Esophagus muscularis mucosa (tissue), 3 donors: ENCODE measurements around the gene NKPD1.

Experiments
- CTCF ChIP-seq, 3 experiments: fragments of 200-600 bp in 2 of 3; fragments of 450-650 bp in 1 of 3; sonication (generic) in 2 of 3; IDR thresholded peaks; one replicate each; pipeline ENCODE4 v1.5.1; 2017 to 2019; ENCODE audit warnings: antibody characterized with exemption in 3 of 3, mild to moderate bottlenecking in 2 of 3, moderate library complexity in 1 of 3
- POLR2AphosphoS5 ChIP-seq, 2 donors: sonication (generic); formaldehyde crosslinking; IDR thresholded peaks; one replicate each; pipeline ENCODE4 v1.6.1; 2017; ENCODE audit warnings: antibody characterized with exemption in 2 of 2

- TF ChIP-seq CTCF (IDR thresholded peaks at IDR 0.05): no peak
- TF ChIP-seq POLR2AphosphoS5 (IDR thresholded peaks at IDR 0.05): no peak
Measured at GRCh38 chr19:45146741-45147205, 14.0 kb downstream of the NKPD1 start.
